ENCODE measurements around the gene ERN2. TPM values are rescaled to one million over a fixed set of nuclear protein-coding genes. Genes with fewer than 3 reads are reported as not detected.

ERN2 gene
- total and polyA plus RNA-seq, 2 experiments from 2014 or later, result 0.44 to 0.54 TPM

GRCh38 chr16:23699100-23699499 is 13.9 kb downstream of the ERN2 start:
- Histone ChIP-seq H3K27ac (no peak overlapping the region), H3K27me3 (no peaks in the 10 kb centered on the region), H3K4me3 (no peak overlapping the region), H3K9me3 (ENCODE audit: low read depth) (no peaks in the 10 kb centered on the region), H3K4me1 (ENCODE audit: low read depth) (no peaks in the 10 kb centered on the region), H3K36me3 (no peaks in the 10 kb centered on the region)
- no peak for DNase-seq (ENCODE audit: low read depth in 1 of 2, low spot score in 1 of 2)
- TF ChIP-seq, protein P1, sequence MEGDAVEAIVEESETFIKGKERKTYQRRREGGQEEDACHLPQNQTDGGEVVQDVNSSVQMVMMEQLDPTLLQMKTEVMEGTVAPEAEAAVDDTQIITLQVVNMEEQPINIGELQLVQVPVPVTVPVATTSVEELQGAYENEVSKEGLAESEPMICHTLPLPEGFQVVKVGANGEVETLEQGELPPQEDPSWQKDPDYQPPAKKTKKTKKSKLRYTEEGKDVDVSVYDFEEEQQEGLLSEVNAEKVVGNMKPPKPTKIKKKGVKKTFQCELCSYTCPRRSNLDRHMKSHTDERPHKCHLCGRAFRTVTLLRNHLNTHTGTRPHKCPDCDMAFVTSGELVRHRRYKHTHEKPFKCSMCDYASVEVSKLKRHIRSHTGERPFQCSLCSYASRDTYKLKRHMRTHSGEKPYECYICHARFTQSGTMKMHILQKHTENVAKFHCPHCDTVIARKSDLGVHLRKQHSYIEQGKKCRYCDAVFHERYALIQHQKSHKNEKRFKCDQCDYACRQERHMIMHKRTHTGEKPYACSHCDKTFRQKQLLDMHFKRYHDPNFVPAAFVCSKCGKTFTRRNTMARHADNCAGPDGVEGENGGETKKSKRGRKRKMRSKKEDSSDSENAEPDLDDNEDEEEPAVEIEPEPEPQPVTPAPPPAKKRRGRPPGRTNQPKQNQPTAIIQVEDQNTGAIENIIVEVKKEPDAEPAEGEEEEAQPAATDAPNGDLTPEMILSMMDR (IDR thresholded peaks at IDR 0.05; ENCODE audit: low read depth, low read length), result no peak

DNA sequence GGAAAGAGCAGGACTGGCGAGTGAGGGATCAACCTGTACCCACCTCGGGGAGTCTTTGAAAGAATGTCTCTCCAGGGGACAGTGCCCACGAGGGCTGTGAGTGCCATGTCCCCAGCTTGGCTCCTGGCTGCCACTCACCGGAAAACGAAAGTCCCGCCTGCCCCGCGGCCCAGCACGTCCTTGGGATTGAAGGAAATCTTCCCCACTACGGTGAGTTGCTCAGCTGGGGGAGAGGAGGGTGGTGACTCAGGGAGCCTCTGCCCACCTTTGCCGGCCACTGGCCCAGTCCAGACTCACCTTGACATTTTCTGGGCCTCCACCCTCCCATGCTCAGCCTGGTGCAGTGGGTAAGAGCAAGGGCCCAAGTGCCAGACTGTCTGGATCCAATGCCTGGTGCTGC is 17.3 kb downstream of the ERN2 start:
- TF ChIP-seq, protein P1 (IDR thresholded peaks at IDR 0.05; ENCODE audit: low read depth, low read length), result no peak
- H3K36me3 ChIP-seq, result peaks cover 2% of the 10 kb centered on the region
- no peaks in the 10 kb centered on the region for H3K27me3 ChIP-seq
- H3K4me1 ChIP-seq (ENCODE audit: low read depth), result no peaks in the 10 kb centered on the region
- no peak for DNase-seq (ENCODE audit: low read depth in 1 of 2, low spot score in 1 of 2)
- H3K4me3 ChIP-seq, result no peak overlapping the region
- H3K9me3 ChIP-seq (ENCODE audit: low read depth), result no peaks in the 10 kb centered on the region
- H3K27ac ChIP-seq, result no peak overlapping the region

DNA sequence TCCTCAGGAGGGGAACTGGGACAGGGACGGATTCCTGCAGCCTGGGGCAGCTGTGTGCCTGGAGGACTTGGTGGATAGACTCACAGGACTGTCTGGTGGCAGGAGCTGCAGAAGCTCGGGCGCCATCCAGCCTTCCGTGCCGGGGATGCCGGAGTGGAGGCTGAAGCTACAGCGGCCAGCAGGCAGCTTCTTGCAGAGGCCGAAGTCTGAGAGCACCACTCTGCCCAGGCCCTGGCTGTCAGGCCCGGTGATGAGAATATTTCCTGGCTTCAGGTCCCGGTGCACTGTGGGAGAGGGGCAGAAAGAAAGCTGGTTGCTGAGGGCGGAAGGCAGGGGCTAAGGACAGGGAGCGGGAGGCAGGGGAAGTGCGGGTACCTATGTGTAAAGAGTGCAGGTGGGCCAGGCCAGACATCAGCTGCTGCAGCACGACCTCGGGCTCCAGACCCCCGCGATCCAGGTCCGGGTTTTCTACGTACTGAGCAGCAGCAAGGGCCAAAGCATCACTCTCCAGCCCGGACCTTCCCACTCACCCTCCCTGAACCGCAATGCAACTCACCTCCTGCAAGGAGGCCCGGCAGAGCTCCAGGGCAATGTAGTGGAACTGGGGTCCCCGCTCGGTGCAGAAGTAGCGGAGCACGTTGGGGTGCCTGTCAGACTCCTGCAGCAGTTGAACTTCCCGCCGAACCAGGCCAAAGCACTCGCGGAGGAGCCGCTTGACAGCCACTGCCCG is 18.2 kb downstream of the ERN2 start:
- H3K27me3 ChIP-seq, result no peaks in the 10 kb centered on the region
- TF ChIP-seq, protein P1 (IDR thresholded peaks at IDR 0.05; ENCODE audit: low read depth, low read length), result no peak
- H3K4me1 ChIP-seq (ENCODE audit: low read depth), result no peaks in the 10 kb centered on the region
- H3K27ac ChIP-seq, result no peak overlapping the region
- H3K36me3 ChIP-seq, result peaks cover 12% of the 10 kb centered on the region
- no peak overlapping the region for H3K4me3 ChIP-seq
- peak; percentile 61 to 69 for DNase-seq (ENCODE audit: low read depth in 1 of 2, low spot score in 1 of 2)
- H3K9me3 ChIP-seq (ENCODE audit: low read depth), result no peaks in the 10 kb centered on the region

- no peak for DNase-seq (ENCODE audit: low read depth in 1 of 2, low spot score in 1 of 2)
- Histone ChIP-seq H3K4me1 (ENCODE audit: low read depth) (no peaks in the 10 kb centered on the region), H3K27ac (no peak overlapping the region), H3K4me3 (no peak overlapping the region), H3K9me3 (ENCODE audit: low read depth) (no peaks in the 10 kb centered on the region), H3K36me3 (peaks cover 17% of the 10 kb centered on the region), H3K27me3 (no peaks in the 10 kb centered on the region)
- TF ChIP-seq, protein P1 (IDR thresholded peaks at IDR 0.05; ENCODE audit: low read depth, low read length), result no peak
Observed at GRCh38 chr16:23694265-23694643, 18.8 kb downstream of the ERN2 start.

GRCh38 chr16:23692190-23692837 is 20.7 kb downstream of the ERN2 start:
- H3K9me3 ChIP-seq (ENCODE audit: low read depth), result no peaks in the 10 kb centered on the region
- H3K4me3 ChIP-seq, result no peak overlapping the region
- no peak for DNase-seq (ENCODE audit: low read depth in 1 of 2, low spot score in 1 of 2)
- TF ChIP-seq, protein P1 (IDR thresholded peaks at IDR 0.05; ENCODE audit: low read depth, low read length), result no peak
- H3K27ac ChIP-seq, result no peak overlapping the region
- peaks cover 35% of the 10 kb centered on the region for H3K36me3 ChIP-seq
- H3K4me1 ChIP-seq (ENCODE audit: low read depth), result no peaks in the 10 kb centered on the region
- no peaks in the 10 kb centered on the region for H3K27me3 ChIP-seq

Measured in cardiac muscle cell (in vitro differentiated cells and primary cell).